SH-SY5Y (cell line): ENCODE data around the gene NTHL1.

ENCODE experiments used
- GATA2 ChIP-seq: IDR thresholded peaks from 2 replicates; pipeline ENCODE4 v1.6.1; 2011; ENCODE audit warnings: mild to moderate bottlenecking, low read depth, low read length
- GATA3 ChIP-seq: IDR thresholded peaks from 2 replicates; pipeline ENCODE4 v1.6.1; 2011; ENCODE audit warnings: low read depth, mild to moderate bottlenecking, low read length, moderate library complexity

NTHL1 gene

GRCh38 chr16:2079311-2079800 lies 31.7 kb upstream of the NTHL1 start:
- TF ChIP-seq GATA2 = no peak

GRCh38 chr16:2078691-2079090 lies 31.1 kb upstream of the NTHL1 start:
- TF ChIP-seq GATA2 (no peak), GATA3 (no peak)

- TF ChIP-seq GATA2 (no peak), GATA3 (no peak)
Observed at GRCh38 chr16:2078096-2078495, 30.5 kb upstream of the NTHL1 start.

- TF ChIP-seq GATA2 (no peak), GATA3 (no peak)
Observed at GRCh38 chr16:2077696-2078095, 30.1 kb upstream of the NTHL1 start.

GRCh38 chr16:2077016-2077415 lies 29.4 kb upstream of the NTHL1 start:
- TF ChIP-seq GATA2 (no peak), GATA3 (no peak)

GRCh38 chr16:2076072-2076865 lies 28.6 kb upstream of the NTHL1 start:
- no peak for TF ChIP-seq GATA2
- no peak for TF ChIP-seq GATA3

GRCh38 chr16:2075631-2076030 lies 28.0 kb upstream of the NTHL1 start:
- no peak for TF ChIP-seq GATA3
- TF ChIP-seq GATA2 = no peak

GRCh38 chr16:2074071-2074470 lies 26.4 kb upstream of the NTHL1 start:
- TF ChIP-seq GATA3 (no peak), GATA2 (no peak)

GRCh38 chr16:2072926-2073325 lies 25.3 kb upstream of the NTHL1 start:
- TF ChIP-seq GATA2 = no peak
- TF ChIP-seq GATA3 = no peak

GRCh38 chr16:2071454-2072202 lies 24.0 kb upstream of the NTHL1 start:
- TF ChIP-seq GATA3 (no peak), GATA2 (no peak)

GRCh38 chr16:2070576-2071453 lies 23.2 kb upstream of the NTHL1 start:
- TF ChIP-seq GATA2 (no peak), GATA3 (no peak)

- TF ChIP-seq GATA2 = no peak
- no peak for TF ChIP-seq GATA3
Observed at GRCh38 chr16:2066139-2066538, 18.5 kb upstream of the NTHL1 start.

- TF ChIP-seq GATA2 (no peak), GATA3 (no peak)
Observed at GRCh38 chr16:2064368-2064945, 16.8 kb upstream of the NTHL1 start.

GRCh38 chr16:2063861-2064260 lies 16.2 kb upstream of the NTHL1 start:
- no peak for TF ChIP-seq GATA2
- no peak for TF ChIP-seq GATA3

GRCh38 chr16:2062801-2063200 lies 15.2 kb upstream of the NTHL1 start:
- TF ChIP-seq GATA3 (no peak), GATA2 (no peak)
